HL-60/S4 (cell line): ENCODE results near the gene SPATA9.

Experiments
- in situ Hi-C: fragments of 300-500 bp; cut with MboI; formaldehyde crosslinking; loops from 2 replicates; pipeline ENCODE4 v1.14.3; 2022; ENCODE audit warnings: low sequenced_read_pairs

SPATA9 gene

GRCh38 chr5:95689680-95690079 is 6.9 kb upstream of the SPATA9 start:
- in situ Hi-C loops: no loop called here

DNA sequence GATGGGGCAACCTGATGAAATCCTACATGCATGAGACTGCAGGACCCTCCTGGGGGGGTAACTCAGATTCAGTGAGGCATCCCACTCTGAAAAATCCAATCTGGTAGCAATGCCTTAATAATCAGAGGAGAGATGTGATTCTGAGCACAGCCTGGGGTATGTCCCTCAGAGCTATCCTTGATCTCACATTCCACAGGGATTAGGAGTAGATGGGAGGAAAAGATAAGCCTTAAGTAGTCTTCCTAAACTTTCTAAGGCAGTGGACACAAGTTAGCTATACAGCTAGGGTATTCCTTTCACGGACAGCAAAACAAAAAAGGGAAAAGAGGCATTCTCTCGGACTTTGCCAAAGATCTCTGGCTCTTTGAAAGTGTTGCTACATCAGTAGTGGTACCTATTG is 3.9 kb upstream of the SPATA9 start:
- in situ Hi-C loops: no loop called here

DNA sequence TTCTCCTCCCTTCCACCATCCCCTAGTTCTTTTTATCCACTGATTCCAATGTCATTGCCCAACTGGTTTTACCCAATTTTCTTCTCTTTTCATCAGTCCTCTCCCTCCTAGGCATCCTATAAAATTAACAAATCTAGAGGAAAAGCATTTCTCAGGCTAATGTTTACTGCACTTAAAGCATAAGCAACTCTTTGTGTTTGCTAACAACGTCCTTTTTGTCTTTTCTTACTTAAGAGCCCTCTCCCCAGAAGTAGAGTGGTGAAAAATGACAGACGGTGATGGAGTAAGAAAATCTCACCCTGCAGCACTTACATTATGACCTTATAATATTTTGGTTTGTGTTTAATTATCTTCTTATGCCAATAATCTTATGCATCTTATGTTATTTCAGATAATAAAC is 1.6 kb upstream of the SPATA9 start:
- in situ Hi-C loops: no loop called here

GRCh38 chr5:95673081-95673480 is 9.7 kb downstream of the SPATA9 start:
- in situ Hi-C loops: no loop called here

DNA sequence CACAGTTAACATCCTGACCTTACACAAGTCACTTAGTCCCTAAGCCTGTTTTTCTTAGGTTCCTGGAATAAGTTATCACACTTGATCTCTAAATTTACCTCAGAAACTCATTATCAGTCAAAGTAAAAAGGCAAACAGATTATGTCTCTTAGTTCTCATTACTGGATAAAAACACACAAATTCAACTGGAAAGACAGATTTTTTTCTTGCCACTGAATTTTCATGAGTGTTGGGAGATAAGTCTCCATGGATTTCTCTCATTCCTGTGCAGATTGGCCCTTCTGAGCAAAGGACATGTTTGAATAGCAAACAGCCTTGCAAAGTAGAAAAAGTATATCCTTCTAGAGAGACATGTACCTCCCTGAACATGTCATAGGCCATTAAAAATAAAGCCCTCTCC is 10.2 kb downstream of the SPATA9 start:
- in situ Hi-C loops: no loop called here

GRCh38 chr5:95671826-95672225 is 11.0 kb downstream of the SPATA9 start:
- in situ Hi-C loops: no loop called here

GRCh38 chr5:95670568-95670967 is 12.2 kb downstream of the SPATA9 start:
- in situ Hi-C loops: no loop called here

- in situ Hi-C loops: loop anchor here (10.0 kb wide), 1 partner anchor 175 kb away; no protein-coding TSS in a partner anchor
These were observed 12.8 kb downstream of the SPATA9 start for GRCh38 chr5:95669985-95670384.

GRCh38 chr5:95669540-95669939 is 13.3 kb downstream of the SPATA9 start:
- in situ Hi-C loops: loop anchor here (10.0 kb wide), 1 partner anchor 175 kb away; no protein-coding TSS in a partner anchor

DNA sequence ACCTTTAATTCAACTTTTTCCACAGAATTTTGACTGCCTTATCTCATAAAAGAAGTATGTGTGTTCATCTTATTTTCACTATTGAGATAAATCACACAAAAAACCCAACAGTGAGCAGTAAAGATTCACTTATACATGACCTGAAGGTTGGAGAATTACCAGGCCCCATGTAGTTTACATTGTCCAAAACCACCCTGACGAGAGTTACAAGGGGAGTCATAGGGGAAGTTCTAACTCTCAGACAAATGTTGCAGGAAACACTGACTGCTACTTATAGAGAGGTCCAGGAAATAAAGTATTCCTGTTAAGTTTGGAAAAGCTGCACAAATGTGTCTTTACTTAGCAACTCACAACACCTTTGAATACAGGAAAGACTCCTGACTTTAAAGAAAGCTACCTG is 14.1 kb downstream of the SPATA9 start:
- in situ Hi-C loops: loop anchor here (10.0 kb wide), 1 partner anchor 176 kb away; no protein-coding TSS in a partner anchor

DNA sequence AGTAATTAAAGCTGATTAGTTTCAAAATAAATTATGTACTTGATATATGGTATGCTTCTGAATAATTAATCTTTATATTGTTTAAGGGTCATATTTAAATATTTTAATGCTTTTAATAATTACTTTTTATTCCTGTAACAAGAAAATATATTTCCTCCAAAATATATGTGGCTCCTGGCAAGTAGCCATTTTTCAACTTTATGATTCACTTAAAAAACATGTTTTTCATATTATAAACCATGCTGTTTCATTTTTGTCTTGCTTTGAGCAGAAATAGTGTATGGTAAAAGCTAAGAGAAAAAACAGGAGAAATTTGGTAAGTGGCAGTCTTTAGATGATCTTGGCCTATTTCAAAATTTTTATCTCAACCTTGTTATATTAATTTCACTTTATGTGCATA is 14.6 kb downstream of the SPATA9 start:
- in situ Hi-C loops: loop anchor here (10.0 kb wide), 1 partner anchor 177 kb away; no protein-coding TSS in a partner anchor

DNA sequence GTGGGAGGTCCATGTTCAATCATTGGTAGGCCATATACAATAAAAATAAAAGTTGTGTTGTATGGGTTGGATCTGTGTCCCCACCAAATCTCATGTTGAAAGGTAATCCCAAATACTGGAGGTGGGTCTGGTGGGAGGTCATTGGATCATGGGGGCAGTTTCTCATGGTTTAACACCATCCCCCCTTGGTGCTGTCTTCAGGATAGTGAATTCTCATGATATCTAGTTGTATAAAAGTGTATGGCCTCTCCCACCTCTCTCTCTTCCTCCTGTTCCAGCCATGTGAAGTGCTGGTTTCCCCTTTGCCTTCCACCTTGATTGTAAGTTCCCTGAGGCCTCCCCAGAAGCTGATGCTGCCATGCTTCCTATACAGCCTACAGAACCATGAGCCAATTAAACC is 15.1 kb downstream of the SPATA9 start:
- in situ Hi-C loops: loop anchor here (10.0 kb wide), 1 partner anchor 177 kb away; no protein-coding TSS in a partner anchor

GRCh38 chr5:95667061-95667618 is 15.7 kb downstream of the SPATA9 start:
- in situ Hi-C loops: loop anchor here (10.0 kb wide), 1 partner anchor 178 kb away; no protein-coding TSS in a partner anchor

GRCh38 chr5:95664204-95664786 is 18.5 kb downstream of the SPATA9 start:
- in situ Hi-C loops: loop anchor here (10.0 kb wide), 1 partner anchor 181 kb away; no protein-coding TSS in a partner anchor

DNA sequence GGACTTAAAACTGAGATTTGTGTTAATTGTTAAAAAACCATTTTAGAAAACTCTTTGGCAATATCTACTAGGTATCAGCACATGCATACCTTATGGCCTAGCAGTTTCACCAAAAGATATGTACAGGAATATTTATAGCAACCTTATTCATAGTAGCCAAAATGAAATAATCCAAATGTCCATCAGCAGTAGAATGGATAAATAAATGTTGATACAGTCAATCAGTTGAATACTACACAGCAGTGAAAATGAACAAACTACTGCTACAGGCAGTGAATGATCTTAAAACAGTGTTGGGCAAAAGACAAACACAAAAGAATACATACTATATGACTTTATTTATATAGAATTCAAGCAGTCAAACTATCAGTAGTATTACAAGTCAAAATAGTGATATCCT is 19.8 kb downstream of the SPATA9 start:
- in situ Hi-C loops: loop anchor here (10.0 kb wide), 1 partner anchor 182 kb away; no protein-coding TSS in a partner anchor

DNA sequence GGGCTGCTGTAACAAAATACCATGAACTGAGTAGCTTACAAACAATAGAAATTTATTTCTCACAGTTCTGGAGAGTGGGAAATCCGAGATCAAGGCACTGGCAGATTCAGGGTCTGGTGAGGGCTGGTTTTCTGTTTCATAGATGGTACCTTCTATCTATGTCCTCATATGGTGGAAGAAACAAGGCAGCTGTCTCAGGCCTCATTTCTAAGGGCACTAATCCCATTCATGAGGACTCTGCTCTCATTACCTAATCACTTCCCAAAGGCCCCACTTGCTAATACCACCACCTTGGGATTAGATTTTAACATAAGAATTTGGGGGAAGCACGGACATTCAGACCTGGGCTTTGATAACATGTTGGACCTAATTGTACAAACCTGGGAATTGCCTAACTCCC is 22.7 kb downstream of the SPATA9 start:
- in situ Hi-C loops: loop anchor here (10.0 kb wide), 1 partner anchor 185 kb away; no protein-coding TSS in a partner anchor

GRCh38 chr5:95655575-95655974 is 27.2 kb downstream of the SPATA9 start:
- in situ Hi-C loops: no loop called here

GRCh38 chr5:95654196-95654595 is 28.6 kb downstream of the SPATA9 start:
- in situ Hi-C loops: no loop called here

- in situ Hi-C loops: no loop called here
These were observed 29.9 kb downstream of the SPATA9 start for GRCh38 chr5:95652849-95653248.

DNA sequence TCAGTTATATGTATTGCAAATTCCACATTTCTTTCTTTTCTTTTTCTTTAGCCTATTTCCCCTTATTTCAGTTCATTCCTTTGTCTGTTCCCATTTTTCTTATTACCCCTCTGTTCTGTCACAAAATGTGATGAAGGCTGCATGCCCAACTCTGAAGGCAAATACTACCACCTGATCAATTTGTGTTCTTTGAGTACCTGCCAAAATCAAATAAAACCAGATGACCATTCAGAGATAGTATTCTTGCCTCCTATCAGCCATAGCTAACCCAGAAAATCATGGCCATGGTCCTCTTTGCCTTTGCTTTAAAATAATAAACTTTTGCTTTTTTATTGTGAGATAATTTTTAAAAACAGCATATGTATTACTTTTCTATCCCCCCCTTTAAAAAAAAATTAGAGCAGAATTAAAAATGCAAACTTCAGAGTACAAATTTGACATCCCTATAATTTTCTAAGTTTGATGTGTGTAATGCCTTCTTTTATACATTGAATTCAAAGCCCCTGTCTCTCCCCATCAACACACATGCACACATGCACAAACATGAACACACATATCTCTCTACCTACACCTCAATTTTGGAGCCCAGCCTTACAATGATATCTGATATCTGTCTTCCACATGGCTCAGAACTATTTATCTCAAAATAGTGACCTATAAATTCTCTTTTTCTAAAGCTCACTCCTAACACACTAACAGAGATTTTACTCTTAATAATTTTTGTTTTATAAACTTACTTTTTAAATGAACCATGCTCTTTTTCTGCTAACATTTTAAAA is 32.8 kb downstream of the SPATA9 start:
- in situ Hi-C loops: loop anchor here (25.0 kb wide), 1 partner anchor 687 kb away; no protein-coding TSS in a partner anchor

GRCh38 chr5:95649274-95649673 is 33.5 kb downstream of the SPATA9 start:
- in situ Hi-C loops: loop anchor here (25.0 kb wide), 1 partner anchor 688 kb away; no protein-coding TSS in a partner anchor
